Stimulated activated CD4-positive, alpha-beta T cell treated with anti-CD3 and anti-CD28 coated beads, TNF-alpha, amount 100 ng/mL, for 1 hour (primary cell): Measurements from ENCODE around the gene PDLIM7.
"Not testable (repeated sequence)": the region's sequence is repeated elsewhere in the genome, so short reads cannot be mapped to it uniquely, and the experiment has no call there.

ENCODE experiments used
- DNase-seq, 3 donors: peaks; one replicate each; pipeline ENCODE4 v3.0.0-alpha.2; 2020; ENCODE audit warnings: low read depth in 3 of 3, low spot score in 1 of 3

Gene PDLIM7

GRCh38 chr5:177491983-177492746 lies 5.2 kb downstream of the PDLIM7 start:
- DNase-seq, result no peak

DNA sequence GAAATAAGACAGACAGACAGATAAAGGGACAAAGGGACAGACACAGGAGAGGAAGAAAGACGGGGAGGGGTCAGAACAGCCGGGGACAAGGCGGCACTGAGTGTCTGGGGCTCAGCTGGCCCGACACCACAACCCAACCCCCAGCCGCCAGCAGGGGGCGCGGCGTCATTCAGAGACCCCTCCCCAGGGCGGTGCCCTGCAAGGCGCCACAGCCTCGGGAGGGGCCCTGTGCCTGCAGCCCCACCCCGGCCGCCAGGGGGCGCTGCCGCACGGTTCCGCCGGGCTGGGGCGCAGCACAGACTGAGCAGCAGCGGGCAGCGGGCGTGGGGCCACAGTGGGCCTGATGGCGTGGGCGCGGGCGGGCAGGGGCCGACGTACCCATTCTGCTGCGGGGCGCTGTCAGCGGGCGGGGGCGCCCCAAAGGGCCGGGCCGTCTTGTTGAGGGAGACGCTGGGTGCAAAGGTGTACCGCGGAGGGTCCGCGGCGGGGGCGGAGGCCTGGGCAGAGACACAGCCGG lies 5.9 kb downstream of the PDLIM7 start:
- no peak for DNase-seq

GRCh38 chr5:177490992-177491391 lies 6.4 kb downstream of the PDLIM7 start:
- DNase-seq, result no peak

- no peak for DNase-seq
These were observed 7.0 kb downstream of the PDLIM7 start for GRCh38 chr5:177490311-177490991.

- no peak for DNase-seq
These were observed 8.2 kb downstream of the PDLIM7 start for GRCh38 chr5:177489119-177489716.

DNA sequence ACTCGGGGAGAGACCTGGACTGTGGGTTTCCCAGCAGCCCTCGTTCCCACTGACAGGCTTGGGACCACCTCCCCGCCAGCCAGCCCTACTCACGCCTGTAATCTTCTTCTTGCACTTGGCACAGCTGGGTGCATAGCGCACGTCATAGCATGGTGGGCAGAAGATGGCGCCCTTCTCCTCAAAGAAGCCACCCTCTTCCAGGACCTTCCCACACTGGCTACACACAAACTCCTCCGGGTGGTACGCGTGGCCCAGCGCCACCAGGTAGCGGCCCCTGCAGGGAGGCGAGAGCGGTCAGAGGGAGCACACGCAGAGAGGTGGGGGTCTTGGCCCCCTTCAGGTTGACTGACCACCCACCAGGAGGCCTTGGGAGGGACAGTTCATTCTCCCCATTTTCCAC lies 9.4 kb downstream of the PDLIM7 start:
- no peak for DNase-seq

GRCh38 chr5:177487144-177487543 lies 10.3 kb downstream of the PDLIM7 start:
- DNase-seq, result no peak

DNA sequence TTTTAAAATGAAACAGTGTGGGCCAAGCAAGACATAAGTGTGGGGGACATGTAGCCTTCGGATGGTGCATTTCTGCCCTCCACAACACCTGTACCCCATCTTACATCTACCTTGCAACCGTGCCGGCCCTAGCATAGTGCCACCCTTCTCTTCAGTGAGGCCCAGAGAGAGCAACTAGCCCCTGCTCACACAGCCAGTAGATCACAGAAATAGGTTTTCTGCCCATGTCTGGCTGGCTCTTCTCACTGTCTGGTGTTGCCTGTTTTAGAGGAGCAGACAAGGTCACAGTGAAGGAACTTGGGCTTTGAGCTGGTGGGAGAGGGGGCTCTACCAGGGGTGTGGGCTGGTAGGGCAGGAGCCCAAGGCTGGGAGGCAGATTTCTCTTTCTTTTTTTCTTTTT lies 11.1 kb downstream of the PDLIM7 start:
- DNase-seq, result no peak

DNA sequence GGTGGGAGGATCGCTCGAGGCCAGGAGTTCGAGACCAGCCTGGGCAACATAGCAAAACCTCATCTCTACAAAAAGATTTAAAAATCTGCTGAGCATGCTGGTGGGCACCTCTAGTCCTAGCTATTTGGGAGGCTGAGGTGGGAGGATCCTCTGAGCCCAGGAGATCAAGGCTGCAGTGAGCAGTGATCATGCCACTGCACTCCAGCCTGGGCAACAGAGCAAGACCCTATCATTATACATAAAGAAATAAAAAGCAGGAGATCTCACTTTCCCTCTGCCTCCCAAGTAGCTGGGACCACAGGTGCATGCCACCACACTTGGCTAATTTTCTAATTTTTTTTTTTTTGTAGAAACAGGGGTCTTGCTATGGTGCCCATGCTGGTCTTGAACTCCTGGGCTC lies 11.7 kb downstream of the PDLIM7 start:
- not testable (repeated sequence) for DNase-seq

GRCh38 chr5:177484902-177485549 lies 12.4 kb downstream of the PDLIM7 start:
- DNase-seq, result no peak

GRCh38 chr5:177483994-177484901 lies 13.2 kb downstream of the PDLIM7 start:
- no peak for DNase-seq

GRCh38 chr5:177483042-177483441 lies 14.4 kb downstream of the PDLIM7 start:
- no peak for DNase-seq

DNA sequence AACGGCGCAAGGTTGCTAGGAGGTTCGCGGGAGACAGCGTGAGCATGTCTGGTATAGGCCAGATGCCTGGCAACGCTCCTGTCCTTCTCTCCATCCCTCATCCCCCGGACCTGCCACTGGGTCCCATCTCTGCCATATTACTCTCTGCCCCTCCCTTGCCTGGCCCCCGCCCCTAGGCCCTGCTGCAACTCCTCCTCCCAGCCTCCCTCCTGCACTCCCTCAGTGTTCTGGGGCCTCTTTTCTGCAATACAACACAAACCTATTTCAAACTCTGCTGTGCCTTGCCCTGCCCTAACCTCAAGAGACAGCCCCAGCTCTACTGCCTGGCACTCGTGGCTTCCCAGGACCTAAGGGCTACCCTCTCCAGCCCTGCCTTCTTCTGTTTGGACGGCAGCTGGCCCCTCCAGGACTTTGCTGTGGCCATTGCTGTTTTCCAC lies 15.0 kb downstream of the PDLIM7 start:
- no peak for DNase-seq

DNA sequence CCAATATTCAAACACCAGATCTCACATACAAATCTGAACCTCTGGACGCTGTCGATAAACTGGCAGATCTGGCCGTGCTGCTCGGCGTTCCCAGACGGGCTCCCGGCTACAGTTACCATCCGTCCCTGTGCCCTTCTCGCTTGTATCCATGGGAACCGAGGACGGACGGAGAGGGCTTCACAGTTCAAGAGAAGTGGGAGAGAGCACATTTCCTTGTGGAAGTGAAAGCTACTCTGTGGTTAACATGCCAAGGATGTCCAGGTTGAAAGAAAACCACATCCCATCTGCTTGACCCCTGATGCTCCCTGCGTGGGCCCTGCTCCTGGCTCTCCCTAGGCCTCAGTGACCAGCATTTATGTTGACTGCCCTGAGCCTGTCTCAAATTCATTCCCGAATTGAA lies 17.6 kb downstream of the PDLIM7 start:
- DNase-seq, result no peak

DNA sequence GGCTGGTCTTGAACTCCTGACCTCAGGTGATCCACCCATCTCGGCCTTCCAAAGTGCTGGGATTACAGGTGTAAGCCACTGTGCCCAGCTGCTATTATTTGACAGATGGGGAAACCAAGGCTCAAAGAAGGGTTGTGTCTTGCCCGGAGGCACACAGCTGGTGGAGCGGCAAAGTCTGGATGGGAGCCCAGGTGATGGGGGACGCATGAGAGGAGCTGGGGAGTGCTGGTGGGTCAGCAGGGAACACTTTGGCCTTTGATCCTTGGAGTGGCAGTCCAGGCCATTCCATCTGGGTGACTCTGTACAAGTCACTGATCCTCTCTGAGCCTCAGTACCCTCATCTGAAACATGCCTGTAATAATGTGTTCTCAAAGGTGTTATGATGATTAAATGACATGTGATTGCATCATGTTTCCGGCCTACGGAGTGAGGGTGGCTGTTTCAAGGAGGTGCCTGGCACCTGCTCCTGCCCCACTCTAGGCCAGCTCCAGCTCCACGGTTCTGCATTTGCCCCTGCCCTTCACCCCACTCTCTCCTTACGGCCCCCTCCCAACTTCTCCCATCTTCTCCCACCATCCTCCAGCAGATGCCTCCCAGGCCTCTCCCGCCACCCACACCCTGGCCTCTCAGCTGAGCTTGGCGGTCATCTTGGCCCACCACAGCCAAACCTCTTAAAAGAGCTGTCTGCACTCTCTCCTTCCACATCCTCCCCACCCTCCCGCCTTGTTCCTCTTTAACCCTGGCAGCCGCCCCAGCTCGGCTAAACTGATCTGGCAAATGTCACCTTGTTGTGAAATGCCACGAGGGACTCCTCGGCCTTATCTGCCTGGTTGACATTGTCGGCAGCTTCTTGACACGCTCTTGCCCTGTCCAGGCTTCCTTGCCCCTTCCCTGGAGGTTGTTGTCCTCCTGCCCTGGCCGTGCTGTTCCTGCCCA lies 18.4 kb downstream of the PDLIM7 start:
- DNase-seq, result no peak

DNA sequence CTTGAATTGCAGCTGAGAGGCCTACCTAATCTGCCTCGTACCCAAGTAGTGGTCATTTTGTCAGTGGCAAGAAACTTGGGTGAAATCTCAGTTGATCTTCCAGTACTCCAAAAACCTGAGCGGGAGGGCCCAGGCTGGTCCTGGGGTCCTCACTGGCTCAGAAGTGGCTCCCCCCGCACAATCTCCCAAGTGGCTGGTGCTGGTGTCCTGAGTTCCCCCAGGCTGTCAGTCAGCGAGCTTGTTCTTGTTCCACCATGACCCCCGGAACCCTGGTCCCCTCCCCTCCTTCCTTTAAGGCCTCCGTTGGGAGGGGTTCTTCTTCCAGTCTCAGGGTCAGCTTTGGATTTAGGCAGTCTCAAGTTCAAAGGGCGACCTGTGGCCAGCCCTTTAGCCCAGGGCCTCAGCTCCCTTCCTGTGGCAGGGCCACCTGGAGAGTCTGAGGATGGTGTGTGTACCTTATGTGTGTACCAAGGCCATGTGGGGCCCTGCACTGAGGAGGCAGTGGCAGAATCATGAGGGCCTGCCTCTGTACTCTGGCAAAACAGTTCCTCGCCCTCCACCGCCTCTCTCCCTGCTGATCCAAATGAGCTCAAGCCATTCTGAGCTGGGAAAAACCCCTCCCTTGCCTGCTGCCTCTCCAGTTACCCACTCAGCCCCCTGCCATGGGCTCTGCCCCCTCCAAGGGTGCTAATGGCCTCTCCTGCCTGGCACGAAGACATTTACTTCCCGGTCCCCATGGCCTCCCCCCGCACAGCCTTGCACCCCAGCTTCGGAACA lies 19.5 kb downstream of the PDLIM7 start:
- DNase-seq, result no peak

DNA sequence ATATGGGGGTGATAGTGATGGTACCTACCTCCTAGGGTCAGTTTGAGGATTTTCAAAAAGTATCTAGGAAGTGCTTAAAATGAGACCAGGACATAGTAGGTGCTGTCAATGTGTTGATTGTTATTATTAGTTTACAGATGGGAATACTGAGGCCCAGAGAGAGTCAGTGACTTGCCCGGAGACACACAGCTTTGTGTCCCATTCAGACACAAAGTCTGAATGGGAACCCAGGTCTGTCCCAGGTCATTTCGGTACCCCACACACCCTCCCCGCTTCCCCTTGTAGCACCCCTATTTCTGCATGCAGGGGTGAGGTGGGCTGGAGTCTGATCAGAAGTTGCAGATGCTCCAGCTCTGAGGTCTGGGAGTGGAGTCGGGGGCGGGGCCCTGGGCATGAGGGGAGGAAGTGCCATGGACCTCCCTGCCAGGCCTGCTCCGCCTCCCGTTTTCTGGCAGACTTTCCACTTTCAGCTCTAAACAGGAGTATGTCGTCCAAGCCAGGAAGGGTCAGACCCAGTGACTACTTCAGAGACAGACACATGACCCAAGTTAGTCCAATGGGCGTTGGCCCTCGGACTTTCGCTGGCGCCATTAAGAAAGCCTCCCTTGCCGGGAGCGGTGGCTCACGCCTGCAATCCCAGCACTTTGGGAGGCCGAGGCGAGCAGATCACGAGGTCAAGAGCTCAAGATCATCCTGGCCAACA lies 20.7 kb downstream of the PDLIM7 start:
- no peak for DNase-seq
